A549 (cell line): ENCODE results near the gene PRKCQ. TPM values are rescaled to one million over a fixed set of nuclear protein-coding genes. Genes with fewer than 3 reads are reported as not detected.

ENCODE experiments used
- ATAC-seq, 2 experiments: fragments of 200-7000 bp in 1 of 2; fragments of >200 bp in 1 of 2; cut with Nextera tagmentation in 1 of 2; cut with Tn5 transposase in 1 of 2; 3 replicates each; pipeline versions ENCODE4 v1.8.0 to v1.9.1; 2018 to 2020; ENCODE audit warnings: mild to moderate bottlenecking in 1 of 2, moderate library complexity in 1 of 2
- CTCF ChIA-PET: fragments of 300-600 bp; sonication (Branson Sonifier 250); formaldehyde crosslinking; extraction: SDS; loops from one replicate; lab custom pipeline; 2021; ENCODE audit warnings: antibody characterized with exemption, inconsistent platforms; lab: Yijun Ruan, JAX
- POLR2A ChIA-PET: fragments of 350-600 bp; formaldehyde crosslinking; extraction: SDS; loops from one replicate; lab custom pipeline; 2021; ENCODE audit warnings: antibody characterized with exemption, inconsistent platforms; lab: Yijun Ruan, JAX
- DNase-seq, 2 experiments: peaks; one replicate each; pipeline versions ENCODE4 v3.0.0 to v3.0.0-alpha.2; 2011 to 2016; ENCODE audit warnings: low read depth in 1 of 2, low spot score in 1 of 2
- FAIRE-seq: peaks from 2 replicates; lab custom pipeline; 2011; peaks lifted over from hg19 to GRCh38; lab: Jason Lieb, UNC
- H3K27ac ChIP-seq, 2 experiments: fragments of >200 bp; sonication (Bioruptor Twin); formaldehyde crosslinking; 3 replicates each; pipeline ENCODE4 v1.5.1; 2016 to 2017
- H3K4me1 ChIP-seq: fragments of >200 bp; sonication (Bioruptor Twin); formaldehyde crosslinking; 3 replicates; pipeline ENCODE4 v1.6.1; 2016
- H3K4me2 ChIP-seq: fragments of >200 bp; sonication (Bioruptor Twin); formaldehyde crosslinking; 3 replicates; pipeline ENCODE4 v1.6.1; 2016
- H3K4me3 ChIP-seq: fragments of >200 bp; sonication (Bioruptor Twin); formaldehyde crosslinking; 3 replicates; pipeline ENCODE4 v1.5.1; 2016
- H3K9me3 ChIP-seq: fragments of >200 bp; sonication (Bioruptor Twin); formaldehyde crosslinking; 3 replicates; pipeline ENCODE4 v1.6.1; 2016
- BCL3 ChIP-seq: fragments of >200 bp; sonication (Bioruptor Twin); formaldehyde crosslinking; IDR thresholded peaks from 3 replicates; pipeline ENCODE4 v1.6.1; 2016
- CBX2 ChIP-seq: fragments of 200-600 bp; sonication (generic); IDR thresholded peaks from 2 replicates; pipeline ENCODE4 v1.6.1; 2016; ENCODE audit warnings: low read depth, mild to moderate bottlenecking, borderline replicate concordance
- CEBPB ChIP-seq, 2 experiments: fragments of >200 bp in 1 of 2; sonication (Bioruptor Twin) in 1 of 2; formaldehyde crosslinking in 1 of 2; IDR thresholded peaks; 2 replicates each; pipeline ENCODE4 v1.6.1; 2012 to 2016
- CHD2 ChIP-seq: fragments of 150-350 bp; IDR thresholded peaks from 2 replicates; pipeline ENCODE4 v1.6.1; 2014; ENCODE audit warnings: low read length; ENCODE audit not compliant: partially characterized antibody
- E2F6 ChIP-seq: IDR thresholded peaks from 2 replicates; pipeline ENCODE4 v1.6.1; 2012; ENCODE audit warnings: low read depth, borderline replicate concordance
- ELK1 ChIP-seq: fragments of 150-350 bp; IDR thresholded peaks from 2 replicates; pipeline ENCODE4 v1.6.1; 2014; ENCODE audit warnings: low read depth, mild to moderate bottlenecking, low read length
- GATA3 ChIP-seq: IDR thresholded peaks from 2 replicates; pipeline ENCODE4 v1.6.1; 2012; ENCODE audit warnings: borderline replicate concordance
- HDAC2 ChIP-seq: fragments of 200-600 bp; sonication (generic); IDR thresholded peaks from 2 replicates; pipeline ENCODE4 v1.6.1; 2016
- HMGXB4 ChIP-seq: fragments of 250-450 bp; sonication (Bioruptor Pico); IDR thresholded peaks from 2 replicates; pipeline ENCODE4 v1.5.0; 2021; ENCODE audit warnings: mild to moderate bottlenecking, moderate library complexity, borderline replicate concordance
- MAZ ChIP-seq: fragments of 150-350 bp; IDR thresholded peaks from 2 replicates; pipeline ENCODE4 v1.6.1; 2014; ENCODE audit warnings: antibody characterized with exemption, low read depth, low read length, borderline replicate concordance
- NFE2L2 ChIP-seq: fragments of 150-350 bp; conservative IDR thresholded peaks from 2 replicates; pipeline ENCODE4 v1.6.1; 2014; ENCODE audit warnings: low read length
- RARB ChIP-seq: fragments of 250-450 bp; sonication (Bioruptor Pico); IDR thresholded peaks from 2 replicates; pipeline ENCODE4 v1.8.0; 2021; ENCODE audit warnings: mild to moderate bottlenecking, moderate library complexity
- REST ChIP-seq: fragments of 200-600 bp; sonication (generic); IDR thresholded peaks from 2 replicates; pipeline ENCODE4 v1.6.1; 2016; ENCODE audit warnings: antibody characterized with exemption, mild to moderate bottlenecking, moderate library complexity
- RFX5 ChIP-seq: fragments of 450-650 bp; IDR thresholded peaks from 2 replicates; pipeline ENCODE4 v1.7.1; 2014; ENCODE audit warnings: antibody characterized with exemption, mild to moderate bottlenecking, moderate library complexity
- ZC3H11A ChIP-seq: fragments of 450-650 bp; IDR thresholded peaks from 2 replicates; pipeline ENCODE4 v1.6.1; 2014; ENCODE audit warnings: antibody characterized with exemption, mild to moderate bottlenecking
- ZSCAN20 ChIP-seq: fragments of 250-450 bp; sonication (Bioruptor Pico); IDR thresholded peaks from 2 replicates; pipeline ENCODE4 v1.8.0; 2022; ENCODE audit warnings: mild to moderate bottlenecking, moderate library complexity
- WGBS: methylation state at CpG from one replicate; pipeline ENCODE4 v1.1.6; 2017; ENCODE audit errors: missing lambda C conversion rate; 5-methylcytosine and 5-hydroxymethylcytosine counted together
- polyA plus RNA-seq, 4 experiments: library from polyadenylated mRNA; depleted of rRNA in 3 of 4; stranded (reverse); fragments of >200 nt; fragmentation: RNase III in 1 of 4; extraction: RNeasy Plus Mini Kit Qiagen cat#74134 plus additional on column Dnase treatment in 1 of 4; gene quantifications; 2 replicates in 3 of 4; 3 replicates in 1 of 4; pipeline ENCODE4 v1.2.3, GENCODE V29; 2011 to 2017

PRKCQ gene
- polyA plus RNA-seq, 2 of the 4 experiments (the other 2 are of a cell fraction): 3.7 to 7.1 TPM

- POLR2A ChIA-PET: interaction anchor here (0.6 to 1.7 kb wide), 2 partner anchors 94 to 183 kb away, joined by 4 to 6 read pairs; partner anchors contain the start of gene PFKFB3
- ATAC-seq (peak; percentile 68 to 74; a peak in 4 of 6 replicates), DNase-seq (peak in 1 of 2 experiments; percentile 48), FAIRE-seq (no peak)
- CTCF ChIA-PET: interaction anchor here (1.4 to 1.7 kb wide), 3 partner anchors 12 to 183 kb away, joined by 5 to 7 read pairs (median 5); partner anchors contain the start of gene PFKFB3
- TF ChIP-seq CBX2 (no peak), CEBPB (IDR thresholded peaks at IDR 0.05) (peak; percentile 52 to 82; a peak in 3 of 4 replicates), RFX5 (peak; percentile 42; the same call in 1 of the 2 replicates)
- peaks cover 32% of the 10 kb centered on the region for H3K9me3 ChIP-seq
- WGBS: 74% methylated on average over 3 of the region's 3 CpGs
- H3K27ac ChIP-seq: peak overlapping the region in 1 of 2 experiments; percentile 66; a peak in 4 of 6 replicates
- no peak overlapping the region; the same call in 2 of the 3 replicates for H3K4me2 ChIP-seq
- no peak overlapping the region for H3K4me3 ChIP-seq
- peaks cover 19% of the 10 kb centered on the region; the same call in 2 of the 3 replicates for H3K4me1 ChIP-seq
Measured at GRCh38 chr10:6385665-6386064, 194.4 kb downstream of the PRKCQ start.

- DNase-seq (no peak), FAIRE-seq (no peak), ATAC-seq (no peak; a peak in 1 of 6 replicates)
- Histone ChIP-seq H3K4me1 (peaks cover 19% of the 10 kb centered on the region; the same call in 2 of the 3 replicates), H3K9me3 (peaks cover 33% of the 10 kb centered on the region), H3K4me2 (no peak overlapping the region), H3K4me3 (no peak overlapping the region), H3K27ac (peak overlapping the region in 1 of 2 experiments; percentile 66; a peak in 3 of 6 replicates)
- TF ChIP-seq HDAC2 (no peak), HMGXB4 (CRISPR knock-in tag) (no peak), BCL3 (no peak)
- WGBS: 93% methylated on average over 3 of the region's 3 CpGs
- ChIA-PET CTCF (interaction anchor here (1.4 to 1.7 kb wide), 3 partner anchors 12 to 182 kb away, joined by 5 to 7 read pairs (median 5); partner anchors contain the start of gene PFKFB3), POLR2A (interaction anchor here (1.7 kb wide), 1 partner anchor 182 kb away, joined by 6 read pairs; the partner anchor contains the start of gene PFKFB3)
Measured at GRCh38 chr10:6384847-6385246, 195.2 kb downstream of the PRKCQ start.

- DNase-seq: no peak
- ChIA-PET CTCF (interaction anchor here (0.6 to 3.4 kb wide), 3 partner anchors 16 to 107 kb away, joined by 4 to 12 read pairs (median 11); no protein-coding TSS in a partner anchor), POLR2A (no interaction called here)
- no peak for FAIRE-seq
- peaks cover 19% of the 10 kb centered on the region; the same call in 2 of the 3 replicates for H3K4me1 ChIP-seq
- no peak overlapping the region for H3K4me2 ChIP-seq
- WGBS: 93% methylated on average over 7 of the region's 7 CpGs
- H3K4me3 ChIP-seq: no peak overlapping the region
- TF ChIP-seq ZSCAN20 (CRISPR knock-in tag) (no peak), ELK1 (no peak), RARB (no peak), ZC3H11A (no peak)
- H3K9me3 ChIP-seq: peaks cover 33% of the 10 kb centered on the region
- ATAC-seq: no peak
- H3K27ac ChIP-seq: peak overlapping the region; percentile 42 to 44; a peak in 4 of 6 replicates
Measured at GRCh38 chr10:6384031-6384430, 196.0 kb downstream of the PRKCQ start.

- peaks cover 35% of the 10 kb centered on the region for H3K9me3 ChIP-seq
- peaks cover 19% of the 10 kb centered on the region; the same call in 2 of the 3 replicates for H3K4me1 ChIP-seq
- CTCF ChIA-PET: interaction anchor here (0.6 to 3.4 kb wide), 3 partner anchors 15 to 108 kb away, joined by 4 to 12 read pairs (median 11); no protein-coding TSS in a partner anchor
- FAIRE-seq: no peak
- no peak overlapping the region for H3K4me3 ChIP-seq
- H3K4me2 ChIP-seq: peak overlapping the region; percentile 19; the same call in 1 of the 3 replicates
- no peak for DNase-seq
- peak overlapping the region; percentile 42 to 44; a peak in 5 of 6 replicates for H3K27ac ChIP-seq
- no peak for ATAC-seq
- 82% methylated on average over 8 of the region's 8 CpGs for WGBS
- POLR2A ChIA-PET: no interaction called here
- no peak for TF ChIP-seq REST
- TF ChIP-seq HDAC2: no peak
- TF ChIP-seq GATA3: no peak
- no peak for TF ChIP-seq E2F6
- no peak for TF ChIP-seq CHD2
- no peak for TF ChIP-seq NFE2L2
- TF ChIP-seq MAZ: no peak
Measured at GRCh38 chr10:6383096-6383812, 196.8 kb downstream of the PRKCQ start.
